CD4-positive, alpha-beta T cell (primary cell): ENCODE results near the gene PTPN12. TPM values are rescaled to one million over a fixed set of nuclear protein-coding genes. Genes with fewer than 3 reads are reported as not detected.

Source experiments
- ATAC-seq: fragments of 200-7000 bp; cut with Tn5 transposase; one replicate; pipeline ENCODE4 v1.10.0; 2022; ENCODE audit warnings: mild to moderate bottlenecking; ENCODE audit not compliant: poor library complexity
- CTCF ChIA-PET: fragments of 350-600 bp; sonication (Branson Sonifier 250); formaldehyde crosslinking; loops from one replicate; lab custom pipeline; 2021; ENCODE audit warnings: antibody characterized with exemption, inconsistent platforms; lab: Charles Lee
- POLR2A ChIA-PET: fragments of 350-600 bp; sonication (Branson Sonifier 250); formaldehyde crosslinking; loops from one replicate; lab custom pipeline; 2021; ENCODE audit warnings: antibody characterized with exemption, inconsistent platforms; lab: Charles Lee
- DNase-seq, 14 experiments: peaks; one replicate each; pipeline ENCODE4 v3.0.0-alpha.2; 2013 to 2020; ENCODE audit warnings: mixed read lengths in 2 of 14
- H3K27ac ChIP-seq, 2 donors: one replicate each; pipeline versions ENCODE4 v1.5.1 to v1.7.0; 2013; ENCODE audit warnings: low read length in 2 of 2, low read depth in 1 of 2, mild to moderate bottlenecking in 1 of 2
- H3K27me3 ChIP-seq, 2 experiments: 1 replicate in 1 of 2; 2 replicates in 1 of 2; pipeline versions ENCODE4 v1.6.1 to v1.7.0; 2013; ENCODE audit warnings: low read length in 2 of 2, control low read depth in 1 of 2, mild to moderate bottlenecking in 1 of 2, moderate library complexity in 1 of 2; ENCODE audit not compliant: insufficient read depth in 2 of 2, control insufficient read depth in 1 of 2
- H3K36me3 ChIP-seq: one replicate; pipeline ENCODE4 v1.6.1; 2013; ENCODE audit warnings: low read length, control low read depth; ENCODE audit not compliant: insufficient read depth
- H3K4me1 ChIP-seq: one replicate; pipeline ENCODE4 v1.6.1; 2013; ENCODE audit warnings: low read length, control low read depth; ENCODE audit not compliant: insufficient read depth
- H3K4me3 ChIP-seq: one replicate; pipeline ENCODE4 v1.5.1; 2013; ENCODE audit warnings: mild to moderate bottlenecking, low read length, moderate library complexity
- H3K9me3 ChIP-seq, 2 experiments: 1 replicate in 1 of 2; 2 replicates in 1 of 2; pipeline versions ENCODE4 v1.6.1 to v1.7.0; 2013; ENCODE audit warnings: low read length in 2 of 2, mild to moderate bottlenecking in 2 of 2, control low read depth in 1 of 2, moderate library complexity in 1 of 2; ENCODE audit not compliant: control insufficient read depth in 1 of 2, insufficient read depth in 1 of 2
- H3K27ac Mint-ChIP-seq: one replicate; pipeline ENCODE4 v1.8.0; 2020; ENCODE audit warnings: mixed read lengths
- H3K27me3 Mint-ChIP-seq: one replicate; pipeline ENCODE4 v1.8.0; 2021; ENCODE audit warnings: mixed read lengths
- H3K36me3 Mint-ChIP-seq: one replicate; pipeline ENCODE4 v1.8.0; 2021; ENCODE audit warnings: low read depth, mixed read lengths
- H3K4me1 Mint-ChIP-seq: one replicate; pipeline ENCODE4 v1.8.0; 2021; ENCODE audit warnings: low read depth, mixed read lengths
- H3K4me3 Mint-ChIP-seq: one replicate; pipeline ENCODE4 v1.8.0; 2020; ENCODE audit warnings: mild to moderate bottlenecking, mixed read lengths
- H3K9me3 Mint-ChIP-seq: one replicate; pipeline ENCODE4 v1.8.0; 2020; ENCODE audit warnings: mixed read lengths
- CTCF ChIP-seq: fragments of 200-600 bp; IDR thresholded peaks from one replicate; pipeline ENCODE4 v1.8.0; 2022; ENCODE audit warnings: antibody characterized with exemption, mild to moderate bottlenecking
- intact Hi-C, 2 experiments: fragments of 100-400 bp; cut with DNase I in 1 of 2; cut with micrococcal nuclease in 1 of 2; formaldehyde crosslinking; loops; one replicate each; pipeline versions ENCODE4 v1.15.1 to v1.9.0; 2023 to 2025; cut with DNase I, micrococcal nuclease
- total RNA-seq, 174 experiments: library from RNA in 2 of 174; stranded (reverse) in 2 of 174; gene quantifications; one replicate each; pipeline ENCODE4 v1.2.3 and lab custom pipeline; 2021 to 2026

The PTPN12 gene
- total RNA-seq, 2 experiments from 2014 or later: 11.7 to 14.8 TPM

- ChIA-PET CTCF (interaction anchor here (1.2 to 1.6 kb wide), 2 partner anchors 12 to 18 kb away, joined by 3 read pairs; no protein-coding TSS in a partner anchor), POLR2A (no interaction called here)
- intact Hi-C loops: loop anchor here in 1 of 2 experiments (2.0 kb wide), 1 partner anchor 53 kb away; no protein-coding TSS in a partner anchor
- no peak overlapping the region for H3K4me3 ChIP-seq
- TF ChIP-seq CTCF: no peak
- no peaks in the 10 kb centered on the region for H3K9me3 ChIP-seq
- H3K36me3 ChIP-seq: no peaks in the 10 kb centered on the region
- no peaks in the 10 kb centered on the region for H3K4me1 ChIP-seq
- Mint-ChIP-seq H3K4me1 (peaks cover 9% of the 10 kb centered on the region), H3K27ac (no peak overlapping the region), H3K36me3 (peaks cover 3% of the 10 kb centered on the region), H3K27me3 (no peaks in the 10 kb centered on the region), H3K9me3 (no peaks in the 10 kb centered on the region), H3K4me3 (no peak overlapping the region)
- ATAC-seq (no peak), DNase-seq (peak in 2 of 14 experiments; percentile 10 to 22)
- H3K27me3 ChIP-seq: no peaks in the 10 kb centered on the region
- H3K27ac ChIP-seq: no peak overlapping the region
These were observed 28.8 kb downstream of the PTPN12 start for GRCh38 chr7:77565917-77566316.

GRCh38 chr7:77566421-77566820 is 29.3 kb downstream of the PTPN12 start:
- no peak for DNase-seq
- ChIA-PET POLR2A (no interaction called here), CTCF (interaction anchor here (1.2 kb wide), 1 partner anchor 11 kb away, joined by 3 read pairs; no protein-coding TSS in a partner anchor)
- peaks cover 4% of the 10 kb centered on the region for H3K4me1 Mint-ChIP-seq
- no peak overlapping the region for H3K27ac Mint-ChIP-seq
- H3K36me3 ChIP-seq: no peaks in the 10 kb centered on the region
- TF ChIP-seq CTCF: no peak
- no peaks in the 10 kb centered on the region for H3K9me3 Mint-ChIP-seq
- no peaks in the 10 kb centered on the region for H3K27me3 Mint-ChIP-seq
- peaks cover 7% of the 10 kb centered on the region for H3K36me3 Mint-ChIP-seq
- H3K27me3 ChIP-seq: no peaks in the 10 kb centered on the region
- no peak overlapping the region for H3K27ac ChIP-seq
- H3K9me3 ChIP-seq: no peaks in the 10 kb centered on the region
- H3K4me1 ChIP-seq: no peaks in the 10 kb centered on the region
- H3K4me3 Mint-ChIP-seq: no peak overlapping the region
- H3K4me3 ChIP-seq: no peak overlapping the region
- intact Hi-C loops: no loop called here
- no peak for ATAC-seq

DNA sequence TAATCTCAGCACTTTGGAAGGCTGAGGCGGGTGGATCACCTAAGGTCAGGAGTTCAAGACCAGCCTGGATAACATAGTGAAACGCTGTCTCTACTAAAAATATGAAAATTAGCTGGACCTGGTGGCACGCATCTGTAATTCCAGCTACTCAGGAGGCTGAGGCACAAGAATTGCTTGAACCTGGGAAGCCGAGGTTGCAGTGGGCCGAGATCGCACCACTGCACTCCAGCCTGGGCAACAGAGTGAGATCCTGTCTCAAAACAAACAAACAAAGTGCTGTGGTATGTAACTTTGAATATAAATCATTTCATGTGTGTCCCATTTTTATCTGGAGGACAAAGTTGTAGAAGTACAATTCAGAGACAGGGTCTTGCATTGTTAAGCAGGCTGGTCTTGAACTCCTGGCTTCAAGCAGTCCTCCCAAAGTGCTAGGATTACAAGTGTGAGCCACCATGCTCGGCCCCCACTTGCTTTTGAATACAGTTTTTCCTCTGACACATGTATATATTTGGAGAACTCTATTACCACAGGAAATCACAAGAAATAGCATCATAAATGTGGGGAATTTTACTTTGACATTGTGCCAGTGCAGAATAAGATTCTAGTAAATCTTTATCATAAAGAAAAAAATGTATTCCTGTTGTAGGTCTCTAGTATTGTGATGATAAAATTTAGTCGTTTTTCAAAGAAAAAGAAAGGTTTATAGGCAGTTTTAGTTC is 32.6 kb downstream of the PTPN12 start:
- intact Hi-C loops: no loop called here
- H3K27me3 Mint-ChIP-seq: no peaks in the 10 kb centered on the region
- no peak overlapping the region for H3K27ac ChIP-seq
- H3K4me1 Mint-ChIP-seq: no peaks in the 10 kb centered on the region
- no peak overlapping the region for H3K4me3 Mint-ChIP-seq
- H3K36me3 Mint-ChIP-seq: peaks cover 25% of the 10 kb centered on the region
- peaks cover 9% of the 10 kb centered on the region for H3K36me3 ChIP-seq
- CTCF ChIA-PET: no interaction called here
- no peak for ATAC-seq
- no peak overlapping the region for H3K4me3 ChIP-seq
- no peak for TF ChIP-seq CTCF
- POLR2A ChIA-PET: no interaction called here
- no peaks in the 10 kb centered on the region for H3K9me3 Mint-ChIP-seq
- H3K27ac Mint-ChIP-seq: no peak overlapping the region
- no peaks in the 10 kb centered on the region for H3K4me1 ChIP-seq
- H3K27me3 ChIP-seq: no peaks in the 10 kb centered on the region
- H3K9me3 ChIP-seq: no peaks in the 10 kb centered on the region
- peak in 2 of 14 experiments; percentile 32 to 42 for DNase-seq
